GM21447 (cell line): ENCODE measurements around the gene MBNL3.
"Not testable (repeated sequence)": the region's sequence is repeated elsewhere in the genome, so short reads cannot be mapped to it uniquely, and the experiment has no call there.

Source experiments
- ATAC-seq: cut with Tn5 transposase; IDR thresholded peaks from one replicate; pipeline ENCODE4 v1.9.1; 2021; ENCODE audit not compliant: unreplicated experiment

Gene MBNL3

GRCh38 chrX:132378281-132378680 lies 110.6 kb downstream of the MBNL3 start:
- ATAC-seq, result no peak

DNA sequence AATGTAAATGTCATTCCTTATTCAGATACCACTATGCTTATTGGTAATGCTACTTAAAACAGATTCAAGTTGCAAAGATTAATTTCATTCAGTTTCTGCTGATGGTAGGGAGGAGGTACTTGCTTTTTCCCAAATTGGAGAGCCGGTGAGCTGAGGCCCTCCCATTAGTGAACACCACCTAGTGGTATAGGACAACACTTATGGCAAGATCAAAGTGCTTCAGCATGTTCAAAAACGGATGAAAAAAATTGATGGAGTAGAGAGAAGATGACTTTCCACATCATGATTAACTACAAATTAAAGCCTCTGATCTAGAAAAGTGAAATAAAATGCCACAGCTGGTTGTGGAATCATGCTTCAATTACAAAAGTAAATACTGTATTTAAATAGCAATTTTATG lies 112.9 kb downstream of the MBNL3 start:
- no peak for ATAC-seq

DNA sequence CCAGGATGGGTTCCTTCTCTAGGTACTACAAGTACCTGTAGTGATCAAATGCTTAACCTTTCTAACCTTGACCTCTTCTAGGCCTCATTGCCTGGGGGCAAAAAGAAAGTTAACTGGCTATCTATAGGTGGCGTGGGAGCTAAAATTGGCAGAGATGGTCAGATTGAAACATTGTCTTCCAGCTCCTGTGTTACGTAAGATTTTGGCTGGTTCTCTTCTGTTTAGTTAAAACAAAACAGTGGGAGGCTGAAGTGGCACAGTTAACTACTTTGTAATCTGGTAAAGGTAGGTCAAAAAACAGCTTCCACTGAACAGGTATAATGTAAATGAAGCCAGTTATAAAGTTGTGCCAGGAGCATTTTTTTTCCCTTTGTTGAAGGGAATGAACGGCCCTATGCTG lies 115.2 kb downstream of the MBNL3 start:
- ATAC-seq, result no peak

GRCh38 chrX:132369617-132370326 lies 119.1 kb downstream of the MBNL3 start:
- no peak for ATAC-seq

DNA sequence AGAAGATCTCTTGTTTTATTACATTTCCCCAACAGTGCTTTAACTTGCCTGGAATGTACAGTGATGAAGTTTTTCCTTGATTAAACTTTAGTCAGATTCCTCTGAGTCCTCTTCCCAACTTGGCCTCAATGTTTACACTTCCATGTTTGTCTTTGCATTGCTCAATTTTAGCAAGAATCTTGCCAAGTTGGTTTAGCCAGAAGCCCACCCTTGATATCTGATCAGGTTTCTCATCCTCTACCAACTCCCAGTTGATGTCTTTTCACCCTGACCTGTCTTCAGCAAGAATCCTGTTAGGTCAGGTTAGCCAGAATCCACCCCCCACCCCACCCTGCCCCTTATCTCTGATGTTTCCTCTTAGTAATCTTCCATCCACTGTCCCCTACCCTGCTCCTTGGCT lies 120.9 kb downstream of the MBNL3 start:
- ATAC-seq, result no peak

DNA sequence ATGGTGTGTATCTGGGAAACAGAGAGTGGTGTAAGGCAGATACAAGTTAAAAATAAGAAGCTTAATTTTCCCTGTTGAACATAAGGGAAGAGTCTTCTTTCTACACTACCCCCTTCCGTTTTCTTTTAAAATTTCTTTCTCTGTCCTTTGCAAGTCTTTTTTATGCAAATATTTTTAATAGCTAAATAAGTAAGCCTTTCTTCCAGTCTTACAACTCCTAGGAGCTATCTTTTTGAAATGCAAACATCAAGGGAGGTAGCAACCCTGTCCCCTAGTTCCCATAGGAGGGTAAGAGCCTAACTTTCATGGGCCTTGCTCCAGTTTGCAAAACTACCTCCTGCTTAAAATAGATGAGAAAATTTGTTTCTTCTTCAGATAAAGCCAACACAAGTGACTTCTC lies 121.5 kb downstream of the MBNL3 start:
- ATAC-seq, result no peak

- ATAC-seq, result no peak
Observed at GRCh38 chrX:132365490-132365889, 123.3 kb downstream of the MBNL3 start.

- ATAC-seq, result no peak
Observed at GRCh38 chrX:132364313-132364712, 124.5 kb downstream of the MBNL3 start.

DNA sequence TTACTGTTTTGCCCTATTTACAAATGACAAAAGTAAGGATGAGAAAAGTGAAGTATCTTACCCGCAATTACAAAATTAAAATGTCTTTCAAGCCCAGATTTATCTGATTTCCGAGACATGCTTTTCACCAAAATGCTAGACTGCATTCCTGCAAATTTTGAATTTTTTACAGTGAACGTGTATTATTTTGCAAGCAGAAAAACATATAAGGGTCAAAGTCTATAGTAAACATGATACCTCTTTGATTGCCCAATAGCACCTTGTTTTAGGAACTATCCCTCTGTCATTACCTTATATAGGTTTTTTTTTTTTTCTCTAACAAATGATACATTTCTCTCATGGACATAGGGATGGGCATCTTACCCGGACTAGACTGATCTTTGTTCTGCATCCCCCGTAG lies 135.4 kb downstream of the MBNL3 start:
- no peak for ATAC-seq

- no peak for ATAC-seq
Observed at GRCh38 chrX:132336172-132336571, 152.7 kb downstream of the MBNL3 start.

DNA sequence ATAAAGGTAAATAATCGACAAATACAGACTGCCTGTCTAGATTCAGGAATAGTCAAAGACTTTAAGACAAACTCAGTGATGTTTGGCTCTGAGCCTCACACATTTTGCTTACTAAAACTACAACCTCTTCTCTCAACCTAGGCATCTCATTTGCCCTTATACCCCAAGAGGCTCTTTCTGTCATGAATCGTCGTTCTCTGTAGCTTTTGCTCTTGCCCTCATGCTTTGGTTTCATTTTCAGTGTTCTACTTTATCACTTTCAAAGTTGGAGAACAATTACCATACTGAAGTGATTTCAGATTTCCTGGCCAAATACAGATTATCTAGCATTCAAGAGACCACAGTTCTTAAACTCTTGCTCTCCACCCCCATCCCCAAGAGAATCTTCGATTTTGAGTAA lies 155.5 kb downstream of the MBNL3 start:
- no peak for ATAC-seq

GRCh38 chrX:132331532-132331931 lies 157.3 kb downstream of the MBNL3 start:
- no peak for ATAC-seq

DNA sequence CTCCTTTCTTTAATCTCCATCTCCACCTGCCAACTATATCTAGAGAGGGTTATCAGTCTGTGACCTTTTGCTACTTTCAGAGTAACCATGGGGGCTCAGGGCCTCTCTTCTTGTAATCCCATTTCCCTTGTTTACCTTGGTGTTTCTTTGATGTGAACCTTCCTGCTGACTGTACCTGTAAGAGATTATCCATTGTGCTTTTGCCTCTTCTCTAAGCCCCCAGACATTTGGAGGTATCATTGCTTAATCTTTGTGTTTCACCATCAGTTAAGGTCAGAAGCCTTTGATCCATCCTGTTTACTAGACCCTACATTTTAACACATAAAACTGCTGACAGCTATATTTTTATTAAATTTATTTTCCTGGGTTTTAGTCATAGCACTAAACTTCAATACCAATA lies 157.8 kb downstream of the MBNL3 start:
- ATAC-seq, result no peak

- ATAC-seq, result no peak
Observed at GRCh38 chrX:132330156-132330729, 158.6 kb downstream of the MBNL3 start.

DNA sequence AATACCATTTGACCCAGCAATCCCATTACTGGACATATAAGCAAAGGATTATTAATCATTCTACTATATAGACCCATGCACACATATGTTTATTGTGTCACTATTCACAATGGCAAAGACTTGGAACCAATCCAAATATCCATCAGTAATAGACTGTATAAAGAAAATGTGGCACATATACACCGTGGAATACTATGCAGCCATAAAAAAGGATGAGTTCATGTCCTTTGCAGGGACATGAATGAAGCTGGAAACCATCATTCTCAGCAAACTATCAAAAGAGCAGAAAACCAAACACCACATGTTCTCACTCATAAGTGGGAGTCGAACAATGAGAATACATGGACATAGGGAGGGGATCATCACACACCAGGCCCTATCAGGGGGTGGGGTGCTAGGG lies 161.9 kb downstream of the MBNL3 start:
- not testable (repeated sequence) for ATAC-seq
